Type B pancreatic cell (in vitro differentiated cells): Measurements from ENCODE around the gene BBX. TPM values are rescaled to one million over a fixed set of nuclear protein-coding genes. Genes with fewer than 3 reads are reported as not detected.

Source experiments
- DNase-seq: peaks from one replicate; pipeline ENCODE4 v3.0.0; 2021; ENCODE audit warnings: mixed read lengths; ENCODE audit not compliant: unreplicated experiment; ENCODE audit errors: extremely low spot score
- H3K27ac Mint-ChIP-seq: 2 replicates; pipeline ENCODE4 v1.8.0; 2021; ENCODE audit warnings: mild to moderate bottlenecking, mixed read lengths
- H3K27me3 Mint-ChIP-seq: 2 replicates; pipeline ENCODE4 v1.8.0; 2021; ENCODE audit warnings: mixed read lengths
- H3K36me3 Mint-ChIP-seq: 2 replicates; pipeline ENCODE4 v1.8.0; 2021; ENCODE audit warnings: mixed read lengths
- H3K4me1 Mint-ChIP-seq: one replicate; pipeline ENCODE4 v1.8.0; 2021; ENCODE audit warnings: mixed read lengths; ENCODE audit not compliant: unreplicated experiment
- H3K4me3 Mint-ChIP-seq: 2 replicates; pipeline ENCODE4 v1.8.0; 2021; ENCODE audit warnings: mild to moderate bottlenecking, mixed read lengths
- H3K9me3 Mint-ChIP-seq: 2 replicates; pipeline ENCODE4 v1.8.0; 2021; ENCODE audit warnings: mixed read lengths
- total RNA-seq: library from RNA; stranded (reverse); gene quantifications from 2 replicates; pipeline ENCODE4 v1.2.1, GENCODE V29; 2021; ENCODE audit warnings: low replicate concordance
- TF ChIP-seq, protein P1 (sequence below): fragments of 200-600 bp; sonication (generic); conservative IDR thresholded peaks from 2 replicates; pipeline ENCODE4 v1.5.0; 2021; ENCODE audit warnings: antibody characterized with exemption, mild to moderate bottlenecking

Gene BBX
- total RNA-seq, 1 donor from 2014 or later, result 52.8 TPM

DNA sequence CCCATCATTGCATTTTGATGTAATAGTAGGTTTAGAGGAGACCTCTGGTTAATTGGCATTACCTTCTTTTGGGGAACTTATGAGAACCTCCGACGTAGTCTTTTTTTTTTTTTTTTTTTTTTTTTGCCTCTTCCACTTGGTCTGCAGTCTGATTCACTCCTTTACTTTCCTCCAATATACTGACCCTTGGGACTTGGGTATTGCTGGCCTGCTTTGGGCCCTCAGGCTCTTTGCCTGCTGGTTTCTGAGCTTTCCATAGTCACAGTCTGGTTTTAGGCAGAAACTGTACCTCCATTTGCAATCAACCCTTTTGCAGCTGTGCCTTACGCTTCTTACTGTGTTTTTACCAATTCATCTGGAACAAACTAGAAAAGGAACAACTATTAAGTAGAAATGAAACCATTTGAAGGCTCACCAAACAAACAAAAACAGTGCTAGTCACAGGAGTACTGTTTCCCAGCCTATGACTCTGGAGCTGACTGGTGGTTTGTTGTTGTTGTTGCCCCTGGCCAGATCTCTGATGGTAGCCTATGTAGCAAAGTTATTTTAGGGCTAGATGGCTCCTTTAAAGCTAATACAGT lies 272.8 kb downstream of the BBX start:
- no peak for DNase-seq
- TF ChIP-seq, protein P1, sequence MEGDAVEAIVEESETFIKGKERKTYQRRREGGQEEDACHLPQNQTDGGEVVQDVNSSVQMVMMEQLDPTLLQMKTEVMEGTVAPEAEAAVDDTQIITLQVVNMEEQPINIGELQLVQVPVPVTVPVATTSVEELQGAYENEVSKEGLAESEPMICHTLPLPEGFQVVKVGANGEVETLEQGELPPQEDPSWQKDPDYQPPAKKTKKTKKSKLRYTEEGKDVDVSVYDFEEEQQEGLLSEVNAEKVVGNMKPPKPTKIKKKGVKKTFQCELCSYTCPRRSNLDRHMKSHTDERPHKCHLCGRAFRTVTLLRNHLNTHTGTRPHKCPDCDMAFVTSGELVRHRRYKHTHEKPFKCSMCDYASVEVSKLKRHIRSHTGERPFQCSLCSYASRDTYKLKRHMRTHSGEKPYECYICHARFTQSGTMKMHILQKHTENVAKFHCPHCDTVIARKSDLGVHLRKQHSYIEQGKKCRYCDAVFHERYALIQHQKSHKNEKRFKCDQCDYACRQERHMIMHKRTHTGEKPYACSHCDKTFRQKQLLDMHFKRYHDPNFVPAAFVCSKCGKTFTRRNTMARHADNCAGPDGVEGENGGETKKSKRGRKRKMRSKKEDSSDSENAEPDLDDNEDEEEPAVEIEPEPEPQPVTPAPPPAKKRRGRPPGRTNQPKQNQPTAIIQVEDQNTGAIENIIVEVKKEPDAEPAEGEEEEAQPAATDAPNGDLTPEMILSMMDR, result no peak
- peaks cover 9% of the 10 kb centered on the region for H3K4me1 Mint-ChIP-seq
- peaks cover 45% of the 10 kb centered on the region for H3K36me3 Mint-ChIP-seq
- no peak overlapping the region for H3K4me3 Mint-ChIP-seq
- no peaks in the 10 kb centered on the region for H3K9me3 Mint-ChIP-seq
- no peaks in the 10 kb centered on the region for H3K27me3 Mint-ChIP-seq
- H3K27ac Mint-ChIP-seq, result no peak overlapping the region

DNA sequence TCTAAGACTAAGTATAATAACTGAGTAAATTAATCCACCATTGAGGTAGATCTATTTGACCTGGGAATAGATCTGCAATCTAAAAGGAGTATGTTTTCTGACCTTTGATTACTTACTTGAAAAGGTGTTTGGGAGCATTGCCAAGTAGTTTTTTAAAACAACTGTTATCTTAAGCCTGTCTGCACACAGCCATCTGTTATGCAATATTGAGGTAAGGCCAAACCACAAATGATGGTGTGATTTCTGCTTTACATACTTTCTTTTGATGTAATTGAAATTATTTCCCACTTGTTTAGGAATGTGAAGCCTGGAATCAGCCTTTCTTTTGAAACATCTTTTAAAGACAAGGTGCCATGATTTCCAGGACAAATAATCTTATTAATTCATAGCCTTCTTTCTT lies 274.0 kb downstream of the BBX start:
- no peak for DNase-seq
- H3K36me3 Mint-ChIP-seq, result peaks cover 49% of the 10 kb centered on the region
- H3K27me3 Mint-ChIP-seq, result no peaks in the 10 kb centered on the region
- H3K4me1 Mint-ChIP-seq, result peaks cover 14% of the 10 kb centered on the region
- no peaks in the 10 kb centered on the region for H3K9me3 Mint-ChIP-seq
- TF ChIP-seq, protein P1, result no peak
- H3K27ac Mint-ChIP-seq, result no peak overlapping the region
- no peak overlapping the region for H3K4me3 Mint-ChIP-seq

DNA sequence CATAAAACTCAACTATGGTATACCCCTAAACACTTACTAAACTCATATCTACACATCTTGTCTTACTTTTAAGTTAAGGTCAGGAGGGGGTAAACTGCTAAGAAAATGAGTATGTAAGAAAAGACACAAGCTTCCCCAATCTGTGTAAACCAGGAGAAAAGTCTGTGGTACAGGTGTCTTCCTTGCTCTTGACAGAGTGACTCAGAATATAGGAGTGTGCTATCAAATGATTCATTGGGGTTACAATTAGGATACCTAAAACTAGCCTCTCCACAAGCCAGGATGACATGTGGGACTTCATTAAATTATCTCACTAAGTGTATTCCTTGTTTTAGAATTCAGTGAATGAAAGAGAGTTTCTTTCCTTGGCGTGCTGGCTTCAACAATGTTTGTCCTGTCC lies 274.8 kb downstream of the BBX start:
- Mint-ChIP-seq H3K9me3 (no peaks in the 10 kb centered on the region), H3K4me3 (no peak overlapping the region), H3K4me1 (peaks cover 14% of the 10 kb centered on the region), H3K36me3 (peaks cover 51% of the 10 kb centered on the region), H3K27me3 (no peaks in the 10 kb centered on the region), H3K27ac (no peak overlapping the region)
- DNase-seq, result no peak
- TF ChIP-seq, protein P1, result no peak

DNA sequence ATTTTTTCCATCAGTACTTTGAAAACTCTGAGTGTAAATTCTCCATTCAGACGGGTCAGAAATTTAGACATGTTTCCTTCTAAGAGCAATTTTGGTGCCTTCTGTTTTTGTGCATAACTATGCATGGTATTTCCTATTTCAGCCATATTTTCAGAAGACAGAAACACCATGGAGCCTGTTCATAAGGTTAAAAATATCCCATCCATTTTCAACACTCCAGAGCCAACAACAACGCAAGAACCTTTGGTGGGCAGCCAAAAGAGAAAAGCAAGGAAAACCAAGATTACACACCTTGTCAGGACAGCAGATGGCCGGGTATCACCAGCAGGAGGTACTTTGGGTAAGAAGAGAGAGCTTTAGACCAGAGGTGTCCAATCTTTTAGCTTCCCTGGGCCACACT lies 275.6 kb downstream of the BBX start:
- no peak for DNase-seq
- Mint-ChIP-seq H3K36me3 (peaks cover 51% of the 10 kb centered on the region), H3K4me1 (peaks cover 14% of the 10 kb centered on the region), H3K27ac (no peak overlapping the region), H3K27me3 (no peaks in the 10 kb centered on the region), H3K9me3 (no peaks in the 10 kb centered on the region), H3K4me3 (no peak overlapping the region)
- TF ChIP-seq, protein P1, result no peak

DNA sequence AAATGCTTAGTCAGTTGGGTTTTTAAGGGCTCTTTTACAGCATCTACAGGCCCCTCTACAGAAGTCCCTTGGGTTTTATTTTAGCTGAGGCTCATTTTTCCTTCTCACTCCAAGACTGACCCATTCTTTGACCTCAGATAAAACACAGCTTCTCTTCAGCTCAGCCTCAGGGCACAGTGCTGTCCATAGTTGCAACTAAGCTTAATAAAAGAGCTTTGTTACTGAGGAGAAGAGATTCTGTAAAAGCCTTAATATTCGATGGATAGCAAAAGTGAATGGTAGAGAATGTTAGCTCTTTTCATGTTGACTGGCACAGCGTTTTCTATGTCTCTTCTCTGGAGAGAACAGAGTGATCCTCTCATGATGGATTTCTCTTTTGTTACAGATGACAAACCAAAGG lies 277.9 kb downstream of the BBX start:
- peaks cover 14% of the 10 kb centered on the region for H3K4me1 Mint-ChIP-seq
- TF ChIP-seq, protein P1, result no peak
- DNase-seq, result no peak
- no peaks in the 10 kb centered on the region for H3K9me3 Mint-ChIP-seq
- peaks cover 49% of the 10 kb centered on the region for H3K36me3 Mint-ChIP-seq
- H3K27me3 Mint-ChIP-seq, result no peaks in the 10 kb centered on the region
- no peak overlapping the region for H3K27ac Mint-ChIP-seq
- peak overlapping the region; percentile 40 for H3K4me3 Mint-ChIP-seq

DNA sequence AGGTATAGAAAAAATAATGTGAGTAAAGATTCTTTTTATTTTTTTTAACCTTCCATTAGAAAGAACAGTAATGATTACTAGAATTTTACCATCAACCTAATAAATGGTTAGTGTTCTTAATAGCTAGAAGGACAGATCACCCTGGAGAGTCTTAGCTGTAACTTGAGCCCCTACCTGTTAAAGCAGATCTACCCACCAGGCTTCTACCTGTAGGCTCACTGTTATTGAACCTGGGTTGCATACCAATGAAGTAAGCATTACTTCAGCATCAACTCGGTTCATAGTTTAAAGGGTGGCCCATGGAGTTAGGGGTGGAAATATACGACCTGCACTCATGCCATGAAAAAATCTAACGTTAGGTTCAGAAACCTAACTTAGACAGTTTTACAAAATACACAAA lies 280.4 kb downstream of the BBX start:
- peaks cover 14% of the 10 kb centered on the region for H3K4me1 Mint-ChIP-seq
- H3K27ac Mint-ChIP-seq, result no peak overlapping the region
- H3K9me3 Mint-ChIP-seq, result no peaks in the 10 kb centered on the region
- peaks cover 43% of the 10 kb centered on the region for H3K36me3 Mint-ChIP-seq
- no peak for DNase-seq
- no peak overlapping the region for H3K4me3 Mint-ChIP-seq
- H3K27me3 Mint-ChIP-seq, result no peaks in the 10 kb centered on the region
- TF ChIP-seq, protein P1, result no peak
